GM15510 (cell line): ENCODE data around the gene RNU5B-1.

ENCODE experiments used
- POLR2A ChIP-seq: IDR thresholded peaks from 3 replicates; pipeline ENCODE4 v1.6.1; 2011; ENCODE audit warnings: borderline replicate concordance; ENCODE audit not compliant: insufficient read length; ENCODE audit errors: extremely low read depth

The RNU5B-1 gene

GRCh38 chr15:65310431-65311137 lies 6.1 kb downstream of the RNU5B-1 start:
- no peak for TF ChIP-seq POLR2A

GRCh38 chr15:65311760-65312159 lies 7.3 kb downstream of the RNU5B-1 start:
- no peak for TF ChIP-seq POLR2A

DNA sequence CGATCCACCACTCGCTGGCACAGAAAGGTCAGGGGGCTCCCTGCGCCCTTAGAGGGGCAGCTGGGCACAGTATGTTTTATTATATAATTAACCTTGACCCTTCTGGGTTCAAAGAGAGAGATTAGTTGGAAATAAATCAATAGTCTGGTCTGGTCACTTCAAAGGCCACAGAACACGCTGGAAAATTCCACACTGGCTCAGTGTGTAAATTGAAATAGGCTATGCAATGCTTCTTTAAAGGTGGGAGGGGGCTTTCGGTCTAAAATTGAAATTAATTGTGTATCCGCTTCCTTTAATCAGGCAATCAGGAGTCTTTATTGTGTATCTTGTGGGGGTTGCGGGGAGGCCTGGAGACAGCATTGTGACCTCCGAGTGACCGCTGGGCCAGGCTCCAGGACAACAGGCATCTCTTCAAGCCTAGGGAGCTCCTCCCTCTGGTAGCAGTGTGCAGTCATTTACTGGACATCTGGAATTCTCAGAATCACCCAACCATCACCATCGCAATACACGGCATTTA lies 8.0 kb downstream of the RNU5B-1 start:
- TF ChIP-seq POLR2A = no peak

DNA sequence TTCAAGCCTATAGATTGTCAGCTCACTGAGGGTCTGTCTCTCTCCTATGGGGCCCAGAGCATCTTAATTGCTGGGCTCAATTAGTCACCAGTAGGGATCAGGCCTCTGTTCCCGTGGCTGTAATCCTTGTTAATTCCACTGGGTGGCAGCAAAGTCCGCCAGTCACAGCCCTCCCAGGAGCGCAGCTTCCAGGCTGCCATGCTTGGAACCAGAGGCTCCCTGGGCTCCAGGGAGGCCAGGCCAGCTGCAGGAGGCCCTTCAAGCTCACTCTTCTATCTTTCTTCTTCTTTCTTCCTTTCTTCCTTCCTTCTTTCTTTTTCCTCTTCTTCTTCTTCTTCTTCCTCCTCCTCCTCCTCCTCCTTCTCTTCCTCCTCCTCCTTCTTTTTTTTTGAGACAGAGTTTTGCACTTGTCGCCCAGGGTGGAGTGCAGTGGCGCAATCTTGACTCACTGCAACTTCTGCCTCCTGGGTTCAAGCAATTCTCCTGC lies 14.4 kb downstream of the RNU5B-1 start:
- TF ChIP-seq POLR2A = no peak

GRCh38 chr15:65323071-65323511 lies 18.6 kb downstream of the RNU5B-1 start:
- no peak for TF ChIP-seq POLR2A

GRCh38 chr15:65326117-65326526 lies 21.6 kb downstream of the RNU5B-1 start:
- no peak for TF ChIP-seq POLR2A

- TF ChIP-seq POLR2A = no peak
Observed at GRCh38 chr15:65326818-65327217, 22.3 kb downstream of the RNU5B-1 start.

DNA sequence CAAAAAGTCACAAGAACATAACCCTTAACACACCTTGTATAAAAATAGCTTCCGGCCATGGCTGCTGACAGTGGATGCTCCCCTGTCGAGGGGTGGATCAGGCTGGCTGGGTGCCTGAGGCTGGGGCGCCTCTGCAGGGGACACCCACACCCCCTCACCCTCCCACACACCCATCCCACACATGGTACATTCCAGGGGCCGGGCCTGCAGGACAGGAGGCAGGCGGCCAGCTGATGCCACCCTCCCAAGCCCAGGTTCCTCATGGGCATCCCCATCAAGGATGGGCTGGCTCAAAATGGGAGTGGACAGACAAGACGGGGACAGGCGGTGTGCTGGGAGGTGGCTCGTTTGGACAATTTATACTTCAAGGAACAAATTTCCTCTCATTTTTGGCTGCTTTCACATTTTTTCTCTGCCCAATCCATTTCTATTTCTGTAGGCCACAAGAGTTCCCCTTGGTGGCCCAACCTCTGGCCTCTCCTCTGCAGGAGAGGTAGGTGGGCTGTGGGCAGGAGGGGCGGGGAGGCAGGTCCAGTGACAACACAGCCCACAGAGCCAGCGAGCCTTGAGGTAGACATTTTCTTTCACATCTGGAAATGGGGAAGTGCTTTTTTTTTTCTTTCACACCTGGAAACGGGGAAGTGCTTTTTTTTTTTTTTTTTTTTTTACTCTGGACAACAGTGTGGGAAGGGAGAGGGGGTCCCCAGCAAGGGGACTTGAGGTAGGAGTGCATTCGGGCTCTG lies 23.3 kb downstream of the RNU5B-1 start:
- TF ChIP-seq POLR2A = no peak

DNA sequence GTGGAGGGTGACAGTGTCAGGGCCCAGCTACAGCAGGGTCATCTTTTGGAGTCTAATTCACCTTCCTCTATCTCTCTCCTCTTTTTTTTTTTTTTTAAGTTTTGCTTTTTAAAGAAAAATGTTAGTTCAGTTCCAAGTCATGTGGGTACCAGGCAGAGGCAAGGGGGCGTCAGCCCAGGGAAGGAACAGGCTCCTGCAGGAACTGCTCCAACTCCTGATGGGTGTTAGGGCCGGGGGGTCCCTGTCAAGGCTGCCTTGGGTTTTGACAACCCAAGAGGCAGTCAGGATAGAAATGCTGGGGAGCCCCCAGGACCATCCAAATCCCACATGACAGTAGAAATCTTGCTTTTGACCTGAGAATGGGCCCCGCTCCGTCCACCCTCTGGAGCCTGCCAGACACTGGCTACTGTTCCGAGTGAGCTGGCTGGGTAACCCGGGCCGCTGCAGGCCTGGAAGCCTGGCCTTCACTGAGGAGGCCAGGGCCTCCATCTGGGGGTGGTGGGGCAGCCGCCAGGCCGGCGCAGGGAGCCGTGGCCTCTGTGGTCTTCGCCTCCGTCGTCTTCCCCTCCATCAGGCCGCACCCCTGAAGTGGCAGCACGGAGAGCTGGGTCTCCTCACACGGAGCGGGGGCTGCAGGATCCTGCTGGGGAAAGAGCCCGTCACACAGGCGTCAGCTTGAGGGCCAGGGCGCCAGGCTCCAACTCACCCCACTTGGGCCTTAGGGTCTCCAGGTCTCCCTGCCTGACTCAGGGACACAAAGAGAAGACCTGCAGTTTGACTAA lies 24.2 kb downstream of the RNU5B-1 start:
- no peak for TF ChIP-seq POLR2A

- TF ChIP-seq POLR2A = no peak
Observed at GRCh38 chr15:65329288-65329983, 25.0 kb downstream of the RNU5B-1 start.

GRCh38 chr15:65329984-65330735 lies 25.7 kb downstream of the RNU5B-1 start:
- TF ChIP-seq POLR2A = no peak

DNA sequence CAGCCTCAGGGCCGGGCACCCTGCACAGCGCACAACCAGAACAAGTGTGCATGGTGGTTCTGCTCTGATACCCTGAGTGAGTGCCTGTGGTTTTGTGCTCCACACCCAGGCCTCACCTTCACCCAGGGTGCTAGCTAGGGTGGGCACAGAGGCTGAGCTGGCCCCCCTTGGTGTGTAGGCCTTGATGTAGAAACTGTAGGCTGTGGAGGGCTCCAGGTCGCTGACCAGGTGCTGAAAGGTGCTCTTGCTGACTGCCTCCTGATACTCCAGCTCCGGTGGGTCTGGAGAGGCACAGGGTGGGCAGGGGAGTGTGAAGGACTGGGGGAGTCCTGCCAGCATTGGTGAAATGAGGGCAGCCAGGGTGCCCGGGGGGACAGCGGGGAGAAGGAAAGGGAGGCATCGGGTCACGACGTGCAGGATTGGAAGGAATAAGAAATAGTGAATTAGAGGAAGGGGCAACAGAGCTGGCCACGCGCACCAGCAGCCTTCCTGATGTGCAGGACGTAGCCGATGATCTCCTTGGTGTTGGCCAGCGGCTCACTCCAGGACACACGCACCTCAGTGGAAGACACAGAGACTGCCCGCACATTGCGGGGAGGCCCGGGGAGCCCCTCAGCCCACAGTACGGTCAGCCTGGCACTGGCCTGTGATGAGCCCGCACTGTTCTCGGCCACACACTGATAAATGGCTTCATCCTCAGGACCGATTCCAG lies 26.6 kb downstream of the RNU5B-1 start:
- no peak for TF ChIP-seq POLR2A

DNA sequence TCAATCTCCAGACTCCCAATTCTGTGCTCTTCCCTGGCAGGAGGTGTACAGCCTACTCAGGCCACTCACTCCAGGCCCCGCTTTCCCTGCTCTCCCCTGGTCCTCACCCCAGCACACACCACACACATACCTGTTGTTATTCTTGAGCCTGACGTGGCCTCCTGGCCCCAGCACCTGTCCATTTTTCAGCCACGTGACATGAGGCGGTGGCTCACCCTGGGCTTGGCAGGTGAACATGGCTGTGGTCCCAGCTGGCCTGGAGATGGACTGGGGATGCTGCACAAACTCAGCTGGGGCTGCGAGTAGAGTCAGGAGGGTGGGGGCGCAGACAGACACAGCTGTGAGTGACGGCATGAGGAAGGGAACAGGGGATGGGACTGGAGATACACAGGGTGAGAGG lies 27.3 kb downstream of the RNU5B-1 start:
- no peak for TF ChIP-seq POLR2A
